Naive thymus-derived CD4-positive, alpha-beta T cell (primary cell): ENCODE results near the gene FCRLA. TPM values are rescaled to one million over a fixed set of nuclear protein-coding genes. Genes with fewer than 3 reads are reported as not detected.
"Not testable (repeated sequence)": the region's sequence is repeated elsewhere in the genome, so short reads cannot be mapped to it uniquely, and the experiment has no call there.

Source experiments
- ATAC-seq: fragments of 150-1000 bp; cut with Tn5 transposase; 2 replicates; pipeline ENCODE4 v1.10.0; 2021; ENCODE audit warnings: mild to moderate bottlenecking, moderate library complexity
- CTCF ChIA-PET: fragments of 350-600 bp; sonication (Branson Sonifier 250); formaldehyde crosslinking; loops from one replicate; lab custom pipeline; 2021; ENCODE audit warnings: antibody characterized with exemption; lab: Charles Lee
- POLR2A ChIA-PET: fragments of 350-600 bp; sonication (Branson Sonifier 250); formaldehyde crosslinking; loops from one replicate; lab custom pipeline; 2021; ENCODE audit warnings: antibody characterized with exemption, inconsistent platforms; lab: Charles Lee
- DNase-seq, 9 donors: peaks; one replicate each; pipeline versions ENCODE4 v3.0.0 to v3.0.0-alpha.2; 2020 to 2022; ENCODE audit warnings: mixed read lengths in 1 of 9
- H3K27ac ChIP-seq: one replicate; pipeline ENCODE4 v1.7.0; 2013; ENCODE audit warnings: mild to moderate bottlenecking, low read depth, low read length, moderate library complexity
- H3K27me3 ChIP-seq, 2 donors: one replicate each; pipeline ENCODE4 v1.7.0; 2013; ENCODE audit warnings: low read length in 2 of 2, mild to moderate bottlenecking in 2 of 2, moderate library complexity in 2 of 2; ENCODE audit not compliant: control insufficient read depth in 2 of 2, insufficient read depth in 2 of 2
- H3K36me3 ChIP-seq, 3 experiments: 1 replicate in 2 of 3; 2 replicates in 1 of 3; pipeline ENCODE4 v1.7.0; 2013; ENCODE audit warnings: low read length in 3 of 3, mild to moderate bottlenecking in 3 of 3, moderate library complexity in 1 of 3; ENCODE audit not compliant: insufficient read depth in 3 of 3, control insufficient read depth in 2 of 3
- H3K4me1 ChIP-seq, 2 donors: one replicate each; pipeline ENCODE4 v1.7.0; 2013; ENCODE audit warnings: low read length in 2 of 2, mild to moderate bottlenecking in 2 of 2, moderate library complexity in 1 of 2; ENCODE audit not compliant: control insufficient read depth in 2 of 2, insufficient read depth in 2 of 2
- H3K4me3 ChIP-seq: 2 replicates; pipeline ENCODE4 v1.7.0; 2013; ENCODE audit warnings: mild to moderate bottlenecking, low read length
- H3K9me3 ChIP-seq, 3 experiments: 1 replicate in 2 of 3; 2 replicates in 1 of 3; pipeline ENCODE4 v1.7.0; 2013; ENCODE audit warnings: low read length in 3 of 3; ENCODE audit not compliant: control insufficient read depth in 2 of 3
- H3K27ac Mint-ChIP-seq, 9 donors: one replicate each; pipeline ENCODE4 v1.8.0; 2020 to 2022; ENCODE audit warnings: mixed read lengths in 9 of 9, mild to moderate bottlenecking in 8 of 9, moderate library complexity in 5 of 9, inconsistent platforms in 2 of 9
- H3K27me3 Mint-ChIP-seq, 5 donors: one replicate each; pipeline ENCODE4 v1.8.0; 2021 to 2022; ENCODE audit warnings: mixed read lengths in 5 of 5, mild to moderate bottlenecking in 1 of 5
- H3K36me3 Mint-ChIP-seq, 5 donors: one replicate each; pipeline ENCODE4 v1.8.0; 2020 to 2022; ENCODE audit warnings: mixed read lengths in 5 of 5, mild to moderate bottlenecking in 3 of 5, inconsistent platforms in 1 of 5
- H3K4me1 Mint-ChIP-seq, 7 donors: one replicate each; pipeline ENCODE4 v1.8.0; 2020 to 2022; ENCODE audit warnings: mixed read lengths in 7 of 7, mild to moderate bottlenecking in 3 of 7, inconsistent platforms in 1 of 7
- H3K4me3 Mint-ChIP-seq, 10 donors: one replicate each; pipeline ENCODE4 v1.8.0; 2020 to 2022; ENCODE audit warnings: mild to moderate bottlenecking in 10 of 10, mixed read lengths in 10 of 10, moderate library complexity in 6 of 10, inconsistent platforms in 2 of 10
- H3K9me3 Mint-ChIP-seq, 11 donors: one replicate each; pipeline ENCODE4 v1.8.0; 2020 to 2022; ENCODE audit warnings: mixed read lengths in 11 of 11, mild to moderate bottlenecking in 4 of 11, inconsistent platforms in 1 of 11, moderate library complexity in 1 of 11
- intact Hi-C, 2 donors: fragments of 100-400 bp; cut with micrococcal nuclease; formaldehyde crosslinking; loops; one replicate each; pipeline ENCODE4 v1.15.1; 2023
- polyA plus RNA-seq, 2 donors: library from polyadenylated mRNA; unstranded; fragments of 300-500 nt; fragmentation: Illumina TruSeq; gene quantifications; one replicate each; pipeline ENCODE4 v1.2.3, GENCODE V29; 2021
- total RNA-seq, 6 experiments: library from RNA in 5 of 6; stranded (reverse) in 5 of 6; gene quantifications; 1 replicate in 5 of 6; 2 replicates in 1 of 6; pipeline ENCODE4 v1.2.3 and lab custom pipeline; 2021 to 2026

Gene FCRLA
- total and polyA plus RNA-seq, 7 experiments from 2014 or later, result 0.32 to 1.8 (median 0.57) TPM; not detected in 1

GRCh38 chr1:161671045-161672020 lies 35.7 kb upstream of the FCRLA start:
- DNase-seq, ATAC-seq: not testable (repeated sequence)

GRCh38 chr1:161673437-161673836 lies 33.6 kb upstream of the FCRLA start:
- H3K27ac ChIP-seq, H3K4me3 Mint-ChIP-seq, H3K9me3 ChIP-seq, DNase-seq, POLR2A ChIA-PET, H3K4me1 Mint-ChIP-seq, CTCF ChIA-PET, H3K36me3 ChIP-seq, H3K4me1 ChIP-seq, H3K27me3 ChIP-seq, H3K36me3 Mint-ChIP-seq, H3K4me3 ChIP-seq, ATAC-seq, H3K27ac Mint-ChIP-seq, H3K9me3 Mint-ChIP-seq, intact Hi-C loops: not testable (repeated sequence)
- H3K27me3 Mint-ChIP-seq, result peaks cover 2 to 13% (median 4%) of the 10 kb centered on the region in 5 donors

More at GRCh38 chr1:161671045-161672020, 35.7 kb upstream of the FCRLA start:
- H3K36me3 Mint-ChIP-seq, CTCF ChIA-PET, H3K9me3 Mint-ChIP-seq, H3K4me1 Mint-ChIP-seq, H3K27me3 ChIP-seq, intact Hi-C loops, H3K4me1 ChIP-seq, H3K27ac ChIP-seq, POLR2A ChIA-PET, H3K9me3 ChIP-seq, H3K27ac Mint-ChIP-seq, H3K4me3 Mint-ChIP-seq, H3K4me3 ChIP-seq, H3K36me3 ChIP-seq: not testable (repeated sequence)
- H3K27me3 Mint-ChIP-seq, result peaks cover 0 to 11% (median 0%) of the 10 kb centered on the region in 5 donors

GRCh38 chr1:161674447-161674846 lies 32.6 kb upstream of the FCRLA start:
- DNase-seq, H3K9me3 Mint-ChIP-seq, H3K4me3 ChIP-seq, H3K4me1 ChIP-seq, H3K4me3 Mint-ChIP-seq, H3K4me1 Mint-ChIP-seq, H3K27ac Mint-ChIP-seq, H3K9me3 ChIP-seq, POLR2A ChIA-PET, H3K27ac ChIP-seq, H3K36me3 ChIP-seq, ATAC-seq, H3K27me3 ChIP-seq, CTCF ChIA-PET, intact Hi-C loops, H3K36me3 Mint-ChIP-seq: not testable (repeated sequence)
- peaks cover 3 to 15% (median 5%) of the 10 kb centered on the region in 5 donors for H3K27me3 Mint-ChIP-seq

GRCh38 chr1:161674908-161675307 lies 32.1 kb upstream of the FCRLA start:
- H3K36me3 ChIP-seq, H3K4me1 Mint-ChIP-seq, H3K27ac ChIP-seq, H3K36me3 Mint-ChIP-seq, DNase-seq, intact Hi-C loops, H3K9me3 Mint-ChIP-seq, H3K9me3 ChIP-seq, POLR2A ChIA-PET, ATAC-seq, H3K4me3 ChIP-seq, H3K27me3 ChIP-seq, CTCF ChIA-PET, H3K27ac Mint-ChIP-seq, H3K4me3 Mint-ChIP-seq, H3K4me1 ChIP-seq: not testable (repeated sequence)
- peaks cover 3 to 15% (median 5%) of the 10 kb centered on the region in 5 donors for H3K27me3 Mint-ChIP-seq

GRCh38 chr1:161676441-161676840 lies 30.6 kb upstream of the FCRLA start:
- Mint-ChIP-seq H3K9me3 (no peaks in the 10 kb centered on the region), H3K4me3 (no peak overlapping the region), H3K36me3 (no peaks in the 10 kb centered on the region), H3K27me3 (peaks cover 5 to 12% (median 9%) of the 10 kb centered on the region in 5 donors), H3K4me1 (peaks cover 0 to 2% (median 0%) of the 10 kb centered on the region in 7 donors), H3K27ac (no peak overlapping the region)
- no peak overlapping the region for H3K27ac ChIP-seq
- DNase-seq (no peak), ATAC-seq (no peak)
- H3K27me3 ChIP-seq, result no peaks in the 10 kb centered on the region
- POLR2A ChIA-PET, result no interaction called here
- H3K9me3 ChIP-seq, result no peaks in the 10 kb centered on the region
- no peaks in the 10 kb centered on the region for H3K36me3 ChIP-seq
- intact Hi-C loops, result no loop called here
- CTCF ChIA-PET, result no interaction called here
- no peaks in the 10 kb centered on the region for H3K4me1 ChIP-seq
- H3K4me3 ChIP-seq, result no peak overlapping the region

- no peak overlapping the region for H3K27ac Mint-ChIP-seq
- Histone ChIP-seq H3K27ac (no peak overlapping the region), H3K4me3 (no peak overlapping the region), H3K4me1 (no peaks in the 10 kb centered on the region), H3K36me3 (no peaks in the 10 kb centered on the region), H3K27me3 (no peaks in the 10 kb centered on the region), H3K9me3 (no peaks in the 10 kb centered on the region)
- ATAC-seq (no peak), DNase-seq (no peak)
- intact Hi-C loops, result no loop called here
- no peaks in the 10 kb centered on the region for H3K9me3 Mint-ChIP-seq
- H3K36me3 Mint-ChIP-seq, result no peaks in the 10 kb centered on the region
- H3K4me3 Mint-ChIP-seq, result no peak overlapping the region
- POLR2A ChIA-PET, result no interaction called here
- peaks cover 0 to 2% (median 0%) of the 10 kb centered on the region in 7 donors for H3K4me1 Mint-ChIP-seq
- CTCF ChIA-PET, result no interaction called here
- peaks cover 5 to 15% (median 8%) of the 10 kb centered on the region in 5 donors for H3K27me3 Mint-ChIP-seq
Observed at GRCh38 chr1:161676958-161677689, 29.9 kb upstream of the FCRLA start.
